GM12864 (cell line): ENCODE measurements around the gene NPIPA5.
"Not testable (repeated sequence)": the region's sequence is repeated elsewhere in the genome, so short reads cannot be mapped to it uniquely, and the experiment has no call there.

ENCODE experiments used
- DNase-seq: peaks from one replicate; pipeline ENCODE4 v3.0.0-alpha.2; 2011; ENCODE audit warnings: low read depth
- H3K4me3 ChIP-seq: 2 replicates; pipeline ENCODE4 v1.5.1; 2011; ENCODE audit warnings: mild to moderate bottlenecking, low read depth, low read length, control low read depth
- TF ChIP-seq, protein P1 (sequence below): IDR thresholded peaks from 2 replicates; pipeline ENCODE4 v1.5.1; 2011; ENCODE audit warnings: low read depth, mild to moderate bottlenecking, moderate library complexity, low read length, control low read depth, inconsistent platforms; ENCODE audit errors: missing control alignments

The NPIPA5 gene

GRCh38 chr16:15415511-15415985, 37.5 kb upstream of the NPIPA5 start:
- DNase-seq, result no peak
- no peak overlapping the region for H3K4me3 ChIP-seq
- TF ChIP-seq, protein P1, sequence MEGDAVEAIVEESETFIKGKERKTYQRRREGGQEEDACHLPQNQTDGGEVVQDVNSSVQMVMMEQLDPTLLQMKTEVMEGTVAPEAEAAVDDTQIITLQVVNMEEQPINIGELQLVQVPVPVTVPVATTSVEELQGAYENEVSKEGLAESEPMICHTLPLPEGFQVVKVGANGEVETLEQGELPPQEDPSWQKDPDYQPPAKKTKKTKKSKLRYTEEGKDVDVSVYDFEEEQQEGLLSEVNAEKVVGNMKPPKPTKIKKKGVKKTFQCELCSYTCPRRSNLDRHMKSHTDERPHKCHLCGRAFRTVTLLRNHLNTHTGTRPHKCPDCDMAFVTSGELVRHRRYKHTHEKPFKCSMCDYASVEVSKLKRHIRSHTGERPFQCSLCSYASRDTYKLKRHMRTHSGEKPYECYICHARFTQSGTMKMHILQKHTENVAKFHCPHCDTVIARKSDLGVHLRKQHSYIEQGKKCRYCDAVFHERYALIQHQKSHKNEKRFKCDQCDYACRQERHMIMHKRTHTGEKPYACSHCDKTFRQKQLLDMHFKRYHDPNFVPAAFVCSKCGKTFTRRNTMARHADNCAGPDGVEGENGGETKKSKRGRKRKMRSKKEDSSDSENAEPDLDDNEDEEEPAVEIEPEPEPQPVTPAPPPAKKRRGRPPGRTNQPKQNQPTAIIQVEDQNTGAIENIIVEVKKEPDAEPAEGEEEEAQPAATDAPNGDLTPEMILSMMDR, result no peak

DNA sequence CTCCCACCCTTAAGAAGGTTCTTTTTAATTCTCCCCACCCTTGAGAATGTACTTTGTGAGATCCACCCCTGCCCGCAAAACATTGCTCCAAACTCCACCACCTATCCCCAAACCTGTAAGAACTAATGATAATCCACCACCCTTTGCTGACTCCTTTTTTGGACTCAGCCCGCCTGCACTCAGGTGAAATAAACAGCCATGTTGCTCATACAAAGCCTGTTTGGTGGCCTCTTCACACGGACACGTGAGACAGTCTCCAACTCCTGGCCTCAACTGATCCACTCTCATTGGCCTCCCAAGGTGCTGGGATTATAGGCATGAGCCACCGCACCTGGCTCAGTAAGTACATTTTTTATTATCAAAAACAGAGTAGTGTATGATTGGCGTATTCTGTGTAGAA, 31.4 kb upstream of the NPIPA5 start:
- not testable (repeated sequence) for DNase-seq

DNA sequence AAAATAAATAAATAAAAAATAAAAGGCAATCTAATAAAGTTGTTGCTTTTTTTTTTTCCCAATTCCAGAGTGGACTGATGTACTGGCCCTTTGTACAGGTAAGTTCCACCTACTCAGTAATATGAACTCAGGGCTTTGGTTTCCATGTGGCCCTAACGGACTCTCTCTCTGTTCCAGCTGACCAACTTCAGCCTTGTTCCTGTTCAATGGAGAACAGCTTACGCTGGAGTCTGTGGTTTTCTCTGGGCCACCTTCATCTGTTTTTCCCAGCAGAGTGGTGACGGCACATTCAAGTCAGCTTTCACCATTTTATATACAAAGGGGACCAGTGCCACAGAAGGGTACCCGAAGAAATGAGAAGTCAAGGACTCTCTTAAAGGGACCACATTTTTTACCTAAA, 29.7 kb upstream of the NPIPA5 start:
- not testable (repeated sequence) for H3K4me3 ChIP-seq, DNase-seq

More for the DNA sequence above, 31.4 kb upstream of the NPIPA5 start:
- not testable (repeated sequence) for H3K4me3 ChIP-seq

- TF ChIP-seq, protein P1, result no peak
These were observed 26.7 kb upstream of the NPIPA5 start for GRCh38 chr16:15404792-15405191.

GRCh38 chr16:15404091-15404490, 26.0 kb upstream of the NPIPA5 start:
- not testable (repeated sequence) for DNase-seq, H3K4me3 ChIP-seq

More at GRCh38 chr16:15404792-15405191, 26.7 kb upstream of the NPIPA5 start:
- no peak overlapping the region for H3K4me3 ChIP-seq
- no peak for DNase-seq

DNA sequence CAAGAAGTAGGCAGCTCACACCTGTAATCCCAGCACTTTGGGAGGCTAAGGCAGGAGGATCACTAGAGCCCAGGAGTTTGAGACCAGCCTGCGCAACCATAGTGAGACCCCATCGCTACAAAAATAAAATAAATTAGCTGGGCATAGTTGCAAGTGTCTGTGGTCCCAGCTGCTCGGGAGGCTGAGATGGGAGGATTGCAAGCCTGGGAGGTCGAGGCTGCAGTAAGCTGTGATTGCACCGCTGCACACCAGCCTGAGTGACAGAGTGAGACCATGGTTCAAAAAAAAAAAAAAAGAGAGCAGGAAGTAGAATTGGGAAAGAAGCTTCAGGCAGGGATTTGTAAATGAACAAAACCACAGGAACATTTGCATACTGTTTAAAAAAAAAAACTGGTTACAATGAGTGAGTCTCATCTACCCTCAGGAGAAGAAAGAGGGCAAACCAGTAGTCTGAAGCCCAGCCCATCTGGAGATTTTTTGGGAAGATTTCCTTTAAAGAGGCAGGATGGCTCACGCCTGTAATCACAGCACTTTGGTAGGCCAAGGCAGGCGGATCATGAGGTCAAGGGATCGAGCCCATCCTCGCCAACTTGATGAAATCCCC, 25.4 kb upstream of the NPIPA5 start:
- no peak for DNase-seq
- no peak overlapping the region for H3K4me3 ChIP-seq
- TF ChIP-seq, protein P1, result no peak

- no peak for DNase-seq
- H3K4me3 ChIP-seq, result no peak overlapping the region
- TF ChIP-seq, protein P1, result no peak
These were observed 23.9 kb upstream of the NPIPA5 start for GRCh38 chr16:15401972-15402371.

GRCh38 chr16:15400314-15400713, 22.2 kb upstream of the NPIPA5 start:
- H3K4me3 ChIP-seq, DNase-seq: not testable (repeated sequence)

DNA sequence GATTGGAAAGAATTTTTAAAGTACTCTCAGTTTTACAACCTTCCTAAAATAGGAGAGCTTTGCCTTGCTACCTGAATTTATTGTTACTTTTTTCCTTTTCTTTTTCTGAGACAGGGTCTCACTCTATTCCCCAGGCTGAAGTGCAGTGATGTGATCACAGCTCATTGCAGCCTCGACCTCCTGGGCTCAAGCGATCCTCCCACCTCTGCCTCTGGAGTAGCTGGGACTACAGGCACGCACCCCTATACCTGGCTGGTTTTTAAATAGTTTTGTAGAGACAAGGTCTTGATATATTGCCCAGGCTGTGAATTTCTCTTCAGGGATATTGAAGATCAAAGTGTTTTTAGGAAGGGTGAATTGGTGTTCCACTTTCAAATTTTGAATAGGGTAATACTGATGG, 21.2 kb upstream of the NPIPA5 start:
- H3K4me3 ChIP-seq, result no peak overlapping the region
- TF ChIP-seq, protein P1, result no peak
- no peak for DNase-seq
